A204.1 (cell line): ENCODE results near the gene PSG11.
"Not testable (repeated sequence)": the region's sequence is repeated elsewhere in the genome, so short reads cannot be mapped to it uniquely, and the experiment has no call there.

Experiments used
- FAIRE-seq: peaks from 2 replicates; lab custom pipeline; 2012; peaks lifted over from hg19 to GRCh38; lab: Jason Lieb, UNC

The PSG11 gene

GRCh38 chr19:43026369-43026768, at the start of gene PSG11:
Gene PSG11 (minus strand): TSS chr19:43026469. CDS start chr19:43026372, 97 bp downstream.
- not testable (repeated sequence) for FAIRE-seq

- not testable (repeated sequence) for FAIRE-seq
These were observed 36.1 kb upstream of the PSG11 start for GRCh38 chr19:43062418-43062817.

- not testable (repeated sequence) for FAIRE-seq
These were observed 35.1 kb upstream of the PSG11 start for GRCh38 chr19:43061326-43061725.

GRCh38 chr19:43060254-43060653, 34.0 kb upstream of the PSG11 start:
- not testable (repeated sequence) for FAIRE-seq

- not testable (repeated sequence) for FAIRE-seq
These were observed 33.2 kb upstream of the PSG11 start for GRCh38 chr19:43059482-43059881.

- FAIRE-seq, result not testable (repeated sequence)
These were observed 32.2 kb upstream of the PSG11 start for GRCh38 chr19:43058440-43058839.

GRCh38 chr19:43047966-43048365, 21.7 kb upstream of the PSG11 start:
- FAIRE-seq, result not testable (repeated sequence)

GRCh38 chr19:43046578-43046977, 20.3 kb upstream of the PSG11 start:
- FAIRE-seq, result not testable (repeated sequence)

- FAIRE-seq, result not testable (repeated sequence)
These were observed 17.4 kb upstream of the PSG11 start for GRCh38 chr19:43043492-43044180.

- FAIRE-seq, result not testable (repeated sequence)
These were observed 5.4 kb upstream of the PSG11 start for GRCh38 chr19:43031645-43032044.

GRCh38 chr19:43028866-43029265, 2.6 kb upstream of the PSG11 start:
- FAIRE-seq, result no peak

GRCh38 chr19:43027985-43028384, 1.7 kb upstream of the PSG11 start:
- not testable (repeated sequence) for FAIRE-seq

GRCh38 chr19:43027061-43027460, 792 bp upstream of the PSG11 start:
- not testable (repeated sequence) for FAIRE-seq

GRCh38 chr19:43022098-43022497, 4.2 kb downstream of the PSG11 start:
- FAIRE-seq, result not testable (repeated sequence)

GRCh38 chr19:43021629-43022028, 4.6 kb downstream of the PSG11 start:
- not testable (repeated sequence) for FAIRE-seq

- not testable (repeated sequence) for FAIRE-seq
These were observed 6.7 kb downstream of the PSG11 start for GRCh38 chr19:43019588-43019987.

GRCh38 chr19:43005841-43006240, 20.4 kb downstream of the PSG11 start:
- not testable (repeated sequence) for FAIRE-seq

GRCh38 chr19:43004846-43005245, 21.4 kb downstream of the PSG11 start:
- not testable (repeated sequence) for FAIRE-seq

- not testable (repeated sequence) for FAIRE-seq
These were observed 22.6 kb downstream of the PSG11 start for GRCh38 chr19:43003634-43004033.

- not testable (repeated sequence) for FAIRE-seq
These were observed 23.3 kb downstream of the PSG11 start for GRCh38 chr19:43002948-43003347.

GRCh38 chr19:42996161-42996560, 30.1 kb downstream of the PSG11 start:
- not testable (repeated sequence) for FAIRE-seq

GRCh38 chr19:42992029-42992604, 34.2 kb downstream of the PSG11 start:
- not testable (repeated sequence) for FAIRE-seq

- FAIRE-seq, result no peak
These were observed 36.4 kb downstream of the PSG11 start for GRCh38 chr19:42989851-42990250.

GRCh38 chr19:42989186-42989585, 37.1 kb downstream of the PSG11 start:
- not testable (repeated sequence) for FAIRE-seq
